WTC11 (cell line): ENCODE results near the gene OTULIN. TPM values are rescaled to one million over a fixed set of nuclear protein-coding genes. Genes with fewer than 3 reads are reported as not detected.

Source experiments
- ATAC-seq: fragments of 200-7000 bp; cut with Tn5 transposase; 2 replicates; pipeline ENCODE4 v1.10.0; 2021; ENCODE audit warnings: mild to moderate bottlenecking, moderate library complexity
- CTCF ChIA-PET: fragments of 300-600 bp; sonication (Branson Sonifier 250); formaldehyde crosslinking; loops from one replicate; lab custom pipeline; 2021; ENCODE audit warnings: antibody characterized with exemption; lab: Charles Lee
- POLR2A ChIA-PET: fragments of 350-600 bp; sonication (Branson Sonifier 250); formaldehyde crosslinking; loops from one replicate; lab custom pipeline; 2021; ENCODE audit warnings: antibody characterized with exemption; lab: Charles Lee
- DNase-seq: peaks from one replicate; pipeline ENCODE4 v3.0.0; 2021; ENCODE audit warnings: low spot score
- H3K27ac Mint-ChIP-seq: 2 replicates; pipeline ENCODE4 v1.8.0; 2021; ENCODE audit warnings: mixed read lengths
- H3K27me3 Mint-ChIP-seq: 2 replicates; pipeline ENCODE4 v1.8.0; 2021; ENCODE audit warnings: low read depth, mild to moderate bottlenecking, moderate library complexity, mixed read lengths
- H3K36me3 Mint-ChIP-seq: 2 replicates; pipeline ENCODE4 v1.8.0; 2021; ENCODE audit warnings: mixed read lengths
- H3K4me1 Mint-ChIP-seq: 2 replicates; pipeline ENCODE4 v1.8.0; 2022; ENCODE audit warnings: mixed read lengths
- H3K4me3 Mint-ChIP-seq: 2 replicates; pipeline ENCODE4 v1.8.0; 2021; ENCODE audit warnings: mild to moderate bottlenecking, moderate library complexity, mixed read lengths
- H3K9me3 Mint-ChIP-seq: 2 replicates; pipeline ENCODE4 v1.8.0; 2021; ENCODE audit warnings: mixed read lengths
- CBFB ChIP-seq: sonication (generic); formaldehyde crosslinking; IDR thresholded peaks from 2 replicates; pipeline ENCODE4 v1.8.1; 2022; ENCODE audit warnings: mild to moderate bottlenecking, low read depth, missing genetic modification reagents
- CTCF ChIP-seq: fragments of 200-600 bp; IDR thresholded peaks from 2 replicates; pipeline ENCODE4 v1.8.0; 2022; ENCODE audit warnings: antibody characterized with exemption
- ESRRA ChIP-seq: sonication (generic); formaldehyde crosslinking; IDR thresholded peaks from 2 replicates; pipeline ENCODE4 v1.8.1; 2022; ENCODE audit warnings: mild to moderate bottlenecking, missing genetic modification reagents, borderline replicate concordance
- FOXK1 ChIP-seq: sonication (generic); formaldehyde crosslinking; IDR thresholded peaks from 2 replicates; pipeline ENCODE4 v1.8.0; 2022; ENCODE audit warnings: mild to moderate bottlenecking, moderate library complexity, missing genetic modification reagents
- GABPB1 ChIP-seq: sonication (generic); formaldehyde crosslinking; IDR thresholded peaks from 2 replicates; pipeline ENCODE4 v1.8.1; 2023; ENCODE audit warnings: mild to moderate bottlenecking, missing genetic modification reagents
- JAZF1 ChIP-seq: fragments of 250-450 bp; sonication (Bioruptor Pico); IDR thresholded peaks from 2 replicates; pipeline ENCODE4 v1.9.0; 2021; ENCODE audit warnings: moderate library complexity, mild to moderate bottlenecking, inconsistent platforms
- NFE2L1 ChIP-seq: sonication (generic); formaldehyde crosslinking; IDR thresholded peaks from 2 replicates; pipeline ENCODE4 v1.8.1; 2023; ENCODE audit warnings: missing genetic modification reagents
- NFYB ChIP-seq: sonication (generic); formaldehyde crosslinking; conservative IDR thresholded peaks from 2 replicates; pipeline ENCODE4 v1.8.0; 2022; ENCODE audit warnings: low read depth, missing genetic modification reagents
- NR2C2 ChIP-seq: sonication (generic); formaldehyde crosslinking; IDR thresholded peaks from 2 replicates; pipeline ENCODE4 v1.8.0; 2022; ENCODE audit warnings: mild to moderate bottlenecking, missing genetic modification reagents
- PRDM15 ChIP-seq: sonication (generic); formaldehyde crosslinking; IDR thresholded peaks from 2 replicates; pipeline ENCODE4 v1.8.0; 2022; ENCODE audit warnings: missing genetic modification reagents
- PRRX2 ChIP-seq: fragments of 250-450 bp; sonication (Bioruptor Pico); IDR thresholded peaks from 2 replicates; pipeline ENCODE4 v1.8.0; 2021; ENCODE audit warnings: mild to moderate bottlenecking
- RORB ChIP-seq: fragments of 250-450 bp; sonication (Bioruptor Pico); IDR thresholded peaks from 2 replicates; pipeline ENCODE4 v1.9.0; 2021; ENCODE audit warnings: mild to moderate bottlenecking
- ZNF121 ChIP-seq: sonication (generic); formaldehyde crosslinking; IDR thresholded peaks from 2 replicates; pipeline ENCODE4 v1.8.0; 2023; ENCODE audit warnings: missing genetic modification reagents
- ZNF138 ChIP-seq: sonication (generic); formaldehyde crosslinking; conservative IDR thresholded peaks from 2 replicates; pipeline ENCODE4 v1.8.1; 2022; ENCODE audit warnings: mild to moderate bottlenecking, moderate library complexity, missing genetic modification reagents
- ZNF232 ChIP-seq: sonication (generic); formaldehyde crosslinking; IDR thresholded peaks from 2 replicates; pipeline ENCODE4 v1.8.0; 2022; ENCODE audit warnings: mild to moderate bottlenecking, missing genetic modification reagents
- ZNF263 ChIP-seq: sonication (generic); formaldehyde crosslinking; IDR thresholded peaks from 2 replicates; pipeline ENCODE4 v1.8.1; 2022; ENCODE audit warnings: low read depth, mild to moderate bottlenecking, moderate library complexity, missing genetic modification reagents
- total RNA-seq: library from RNA; stranded (reverse); gene quantifications from 3 replicates; pipeline ENCODE4 v1.2.3, GENCODE V29; 2021
- TF ChIP-seq, protein P1 (sequence below): fragments of 250-450 bp; sonication (Bioruptor Pico); IDR thresholded peaks from 2 replicates; pipeline ENCODE4 v1.9.0; 2021; ENCODE audit warnings: mild to moderate bottlenecking
- TF ChIP-seq, protein P2 (sequence below): fragments of 250-450 bp; sonication (Bioruptor Pico); IDR thresholded peaks from 2 replicates; pipeline ENCODE4 v1.9.0; 2021; ENCODE audit warnings: mild to moderate bottlenecking
- TF ChIP-seq, protein P3 (sequence below): sonication (generic); formaldehyde crosslinking; IDR thresholded peaks from 2 replicates; pipeline ENCODE4 v1.8.1; 2022; ENCODE audit warnings: low read depth, mild to moderate bottlenecking, moderate library complexity, missing genetic modification reagents, borderline replicate concordance
- TF ChIP-seq, protein P4 (sequence below): sonication (generic); formaldehyde crosslinking; IDR thresholded peaks from 2 replicates; pipeline ENCODE4 v1.8.1; 2023; ENCODE audit warnings: mild to moderate bottlenecking, missing genetic modification reagents, moderate library complexity

OTULIN gene
- total RNA-seq, 1 experiment from 2014 or later, result 25.0 TPM

DNA sequence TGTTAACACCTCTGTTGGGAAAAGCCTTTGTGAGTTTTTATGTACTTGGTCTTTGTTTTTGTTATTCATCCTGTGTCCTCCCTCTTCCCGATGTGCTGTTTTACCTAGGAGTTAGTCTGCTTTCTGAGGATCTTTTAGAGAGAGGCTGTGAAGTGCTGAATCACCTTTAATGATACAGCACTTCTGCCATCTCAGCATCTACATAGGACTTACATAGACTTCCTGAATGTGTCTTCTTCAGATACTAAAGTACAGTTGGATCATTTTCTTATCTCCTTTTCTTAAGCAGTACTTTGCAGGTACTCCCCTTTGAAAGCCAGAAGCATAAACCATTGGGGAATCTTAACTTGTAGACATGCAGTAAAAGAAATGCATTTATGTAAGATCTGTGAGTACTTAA lies 31.5 kb downstream of the OTULIN start:
- POLR2A ChIA-PET, result interaction anchor here (0.7 kb wide), 1 partner anchor 151 kb away, joined by 3 read pairs; no protein-coding TSS in a partner anchor
- Mint-ChIP-seq H3K27ac (peak overlapping the region; percentile 37; the same call in 1 of the 2 replicates), H3K4me1 (peaks cover 20% of the 10 kb centered on the region), H3K27me3 (no peaks in the 10 kb centered on the region), H3K9me3 (no peaks in the 10 kb centered on the region), H3K4me3 (no peak overlapping the region), H3K36me3 (peaks cover 40% of the 10 kb centered on the region)
- no peak for TF ChIP-seq NFYB (CRISPR knock-in tag)
- no peak for TF ChIP-seq ZNF263 (CRISPR knock-in tag)
- TF ChIP-seq ESRRA (CRISPR knock-in tag), result no peak
- TF ChIP-seq NR2C2 (CRISPR knock-in tag), result no peak
- TF ChIP-seq RORB (CRISPR knock-in tag), result no peak
- TF ChIP-seq, protein P1, sequence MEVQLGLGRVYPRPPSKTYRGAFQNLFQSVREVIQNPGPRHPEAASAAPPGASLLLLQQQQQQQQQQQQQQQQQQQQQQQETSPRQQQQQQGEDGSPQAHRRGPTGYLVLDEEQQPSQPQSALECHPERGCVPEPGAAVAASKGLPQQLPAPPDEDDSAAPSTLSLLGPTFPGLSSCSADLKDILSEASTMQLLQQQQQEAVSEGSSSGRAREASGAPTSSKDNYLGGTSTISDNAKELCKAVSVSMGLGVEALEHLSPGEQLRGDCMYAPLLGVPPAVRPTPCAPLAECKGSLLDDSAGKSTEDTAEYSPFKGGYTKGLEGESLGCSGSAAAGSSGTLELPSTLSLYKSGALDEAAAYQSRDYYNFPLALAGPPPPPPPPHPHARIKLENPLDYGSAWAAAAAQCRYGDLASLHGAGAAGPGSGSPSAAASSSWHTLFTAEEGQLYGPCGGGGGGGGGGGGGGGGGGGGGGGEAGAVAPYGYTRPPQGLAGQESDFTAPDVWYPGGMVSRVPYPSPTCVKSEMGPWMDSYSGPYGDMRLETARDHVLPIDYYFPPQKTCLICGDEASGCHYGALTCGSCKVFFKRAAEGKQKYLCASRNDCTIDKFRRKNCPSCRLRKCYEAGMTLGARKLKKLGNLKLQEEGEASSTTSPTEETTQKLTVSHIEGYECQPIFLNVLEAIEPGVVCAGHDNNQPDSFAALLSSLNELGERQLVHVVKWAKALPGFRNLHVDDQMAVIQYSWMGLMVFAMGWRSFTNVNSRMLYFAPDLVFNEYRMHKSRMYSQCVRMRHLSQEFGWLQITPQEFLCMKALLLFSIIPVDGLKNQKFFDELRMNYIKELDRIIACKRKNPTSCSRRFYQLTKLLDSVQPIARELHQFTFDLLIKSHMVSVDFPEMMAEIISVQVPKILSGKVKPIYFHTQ, result no peak
- TF ChIP-seq, protein P2, sequence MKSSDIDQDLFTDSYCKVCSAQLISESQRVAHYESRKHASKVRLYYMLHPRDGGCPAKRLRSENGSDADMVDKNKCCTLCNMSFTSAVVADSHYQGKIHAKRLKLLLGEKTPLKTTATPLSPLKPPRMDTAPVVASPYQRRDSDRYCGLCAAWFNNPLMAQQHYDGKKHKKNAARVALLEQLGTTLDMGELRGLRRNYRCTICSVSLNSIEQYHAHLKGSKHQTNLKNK (CRISPR knock-in tag), result no peak
- TF ChIP-seq CBFB (CRISPR knock-in tag), result no peak
- TF ChIP-seq ZNF121 (CRISPR knock-in tag), result no peak
- no peak for TF ChIP-seq CTCF
- DNase-seq (no peak), ATAC-seq (peak; percentile 67)
- CTCF ChIA-PET, result interaction anchor here (1.1 kb wide), 1 partner anchor 11 kb away, joined by 4 read pairs; no protein-coding TSS in a partner anchor

GRCh38 chr5:14696851-14697250 lies 32.3 kb downstream of the OTULIN start:
- DNase-seq, result no peak
- TF ChIP-seq ZNF121 (CRISPR knock-in tag), result 0 out of 2 replicates have a peak, but pooled peaks have one; percentile 12
- no peak for TF ChIP-seq GABPB1 (CRISPR knock-in tag)
- TF ChIP-seq, protein P3, sequence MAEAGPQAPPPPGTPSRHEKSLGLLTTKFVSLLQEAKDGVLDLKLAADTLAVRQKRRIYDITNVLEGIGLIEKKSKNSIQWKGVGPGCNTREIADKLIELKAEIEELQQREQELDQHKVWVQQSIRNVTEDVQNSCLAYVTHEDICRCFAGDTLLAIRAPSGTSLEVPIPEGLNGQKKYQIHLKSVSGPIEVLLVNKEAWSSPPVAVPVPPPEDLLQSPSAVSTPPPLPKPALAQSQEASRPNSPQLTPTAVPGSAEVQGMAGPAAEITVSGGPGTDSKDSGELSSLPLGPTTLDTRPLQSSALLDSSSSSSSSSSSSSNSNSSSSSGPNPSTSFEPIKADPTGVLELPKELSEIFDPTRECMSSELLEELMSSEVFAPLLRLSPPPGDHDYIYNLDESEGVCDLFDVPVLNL (CRISPR knock-in tag), result no peak
- TF ChIP-seq JAZF1, result no peak
- TF ChIP-seq PRRX2 (CRISPR knock-in tag), result no peak
- TF ChIP-seq NFE2L1, result no peak
- TF ChIP-seq, all 79 proteins: peak for 1
- Mint-ChIP-seq H3K4me3 (no peak overlapping the region), H3K9me3 (no peaks in the 10 kb centered on the region), H3K27ac (no peak overlapping the region), H3K36me3 (peaks cover 42% of the 10 kb centered on the region), H3K4me1 (peaks cover 20% of the 10 kb centered on the region), H3K27me3 (no peaks in the 10 kb centered on the region)
- CTCF ChIA-PET, result no interaction called here
- POLR2A ChIA-PET, result no interaction called here
- ATAC-seq, result no peak

- POLR2A ChIA-PET, result no interaction called here
- no peak for TF ChIP-seq FOXK1
- TF ChIP-seq ZNF138, result no peak
- no peak for TF ChIP-seq ZNF232 (CRISPR knock-in tag)
- TF ChIP-seq PRDM15, result no peak
- TF ChIP-seq, protein P4, sequence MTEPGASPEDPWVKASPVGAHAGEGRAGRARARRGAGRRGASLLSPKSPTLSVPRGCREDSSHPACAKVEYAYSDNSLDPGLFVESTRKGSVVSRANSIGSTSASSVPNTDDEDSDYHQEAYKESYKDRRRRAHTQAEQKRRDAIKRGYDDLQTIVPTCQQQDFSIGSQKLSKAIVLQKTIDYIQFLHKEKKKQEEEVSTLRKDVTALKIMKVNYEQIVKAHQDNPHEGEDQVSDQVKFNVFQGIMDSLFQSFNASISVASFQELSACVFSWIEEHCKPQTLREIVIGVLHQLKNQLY (CRISPR knock-in tag), result no peak
- Mint-ChIP-seq H3K4me3 (no peak overlapping the region), H3K36me3 (peaks cover 32% of the 10 kb centered on the region), H3K4me1 (peaks cover 20% of the 10 kb centered on the region), H3K27ac (no peak overlapping the region), H3K27me3 (no peaks in the 10 kb centered on the region), H3K9me3 (no peaks in the 10 kb centered on the region)
- CTCF ChIA-PET, result no interaction called here
- ATAC-seq (no peak), DNase-seq (no peak)
Measured at GRCh38 chr5:14698495-14698894, 34.0 kb downstream of the OTULIN start.
